Esophagus (tissue), 2 donors: ENCODE data around the gene TLE1. TPM values are rescaled to one million over a fixed set of nuclear protein-coding genes. Genes with fewer than 3 reads are reported as not detected.
"Not testable (repeated sequence)": the region's sequence is repeated elsewhere in the genome, so short reads cannot be mapped to it uniquely, and the experiment has no call there.

Experiments
- H3K27ac ChIP-seq, 2 donors: one replicate each; pipeline ENCODE4 v1.5.1; 2013; ENCODE audit warnings: low read depth in 2 of 2, mild to moderate bottlenecking in 2 of 2, inconsistent platforms in 1 of 2, low read length in 1 of 2, moderate library complexity in 1 of 2
- H3K27me3 ChIP-seq, 2 donors: one replicate each; pipeline ENCODE4 v1.6.1; 2013; ENCODE audit warnings: low read length in 2 of 2, control low read depth in 1 of 2, mild to moderate bottlenecking in 1 of 2; ENCODE audit not compliant: insufficient read depth in 2 of 2, control insufficient read depth in 1 of 2
- H3K36me3 ChIP-seq, 2 donors: one replicate each; pipeline ENCODE4 v1.6.1; 2013; ENCODE audit warnings: low read length in 1 of 2; ENCODE audit not compliant: control insufficient read depth in 2 of 2, insufficient read depth in 2 of 2
- H3K4me1 ChIP-seq, 2 donors: one replicate each; pipeline ENCODE4 v1.6.1; 2013; ENCODE audit warnings: low read length in 1 of 2; ENCODE audit not compliant: control insufficient read depth in 2 of 2, insufficient read depth in 2 of 2
- H3K4me3 ChIP-seq, 2 donors: one replicate each; pipeline ENCODE4 v1.5.1; 2013; ENCODE audit warnings: low read length in 2 of 2, mild to moderate bottlenecking in 2 of 2, low read depth in 1 of 2, moderate library complexity in 1 of 2
- H3K9me3 ChIP-seq, 2 donors: one replicate each; pipeline ENCODE4 v1.6.1; 2013; ENCODE audit warnings: mild to moderate bottlenecking in 2 of 2, low read depth in 1 of 2, low read length in 1 of 2, moderate library complexity in 1 of 2; ENCODE audit not compliant: control insufficient read depth in 2 of 2, insufficient read depth in 1 of 2
- WGBS, 2 donors: extraction: QIAGEN DNeasy Blood & Tissue Kit; methylation state at CpG; one replicate each; pipeline ENCODE4 v1.1.7; 2013; 5-methylcytosine and 5-hydroxymethylcytosine counted together
- polyA plus RNA-seq, 2 donors: library from polyadenylated mRNA; stranded (reverse); fragments of 200-250 nt; gene quantifications; one replicate each; pipeline ENCODE4 v1.2.3, GENCODE V29; 2013
- donor health status: healthy with polysubstance abuse.
- donor health status: Bipolar disorder and iron deficiency.

The TLE1 gene
- polyA plus RNA-seq, 2 donors: 11.1 to 14.7 TPM

DNA sequence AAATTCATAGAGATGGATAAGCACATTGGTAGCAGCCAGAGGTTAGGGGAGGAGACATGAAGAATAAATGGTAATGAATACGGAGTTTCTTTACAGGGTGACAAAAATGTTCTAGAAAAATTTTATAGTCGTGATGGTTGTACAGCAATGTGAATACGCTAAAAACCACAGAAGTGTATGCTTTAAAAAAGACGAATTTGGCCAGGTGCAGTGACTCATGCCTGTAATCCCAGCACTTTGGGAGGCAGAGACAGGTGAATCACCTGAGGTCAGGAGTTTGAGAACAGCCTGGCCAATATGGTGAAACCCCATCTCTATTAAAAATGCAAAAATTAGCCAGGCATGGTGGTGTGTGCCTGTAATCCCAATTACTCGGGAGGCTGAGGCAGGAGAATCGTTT, 44.8 kb downstream of the TLE1 start:
- H3K27ac ChIP-seq, H3K4me3 ChIP-seq, H3K36me3 ChIP-seq, H3K27me3 ChIP-seq, H3K4me1 ChIP-seq, H3K9me3 ChIP-seq: not testable (repeated sequence)
- WGBS, 2 donors: 66 to 79% methylated on average over 6 of the region's 6 CpGs

- peaks cover 0 to 5% of the 10 kb centered on the region in 2 donors for H3K36me3 ChIP-seq
- no peak overlapping the region for H3K4me3 ChIP-seq
- no peaks in the 10 kb centered on the region for H3K27me3 ChIP-seq
- H3K27ac ChIP-seq: no peak overlapping the region
- no peaks in the 10 kb centered on the region for H3K9me3 ChIP-seq
- H3K4me1 ChIP-seq: peaks cover 0 to 3% of the 10 kb centered on the region in 2 donors
- WGBS, 2 donors: 84 to 85% methylated on average over 1 of the region's 1 CpG
These were observed 52.1 kb downstream of the TLE1 start for GRCh38 chr9:81637276-81637675.

- H3K4me1 ChIP-seq: peaks cover 0 to 3% of the 10 kb centered on the region in 2 donors
- 82 to 90% methylated on average over 3 of the region's 3 CpGs for WGBS, 2 donors
- no peaks in the 10 kb centered on the region for H3K9me3 ChIP-seq
- no peak overlapping the region for H3K4me3 ChIP-seq
- H3K27me3 ChIP-seq: no peaks in the 10 kb centered on the region
- no peak overlapping the region for H3K27ac ChIP-seq
- H3K36me3 ChIP-seq: peaks cover 0 to 5% of the 10 kb centered on the region in 2 donors
These were observed 53.1 kb downstream of the TLE1 start for GRCh38 chr9:81636255-81636599.

DNA sequence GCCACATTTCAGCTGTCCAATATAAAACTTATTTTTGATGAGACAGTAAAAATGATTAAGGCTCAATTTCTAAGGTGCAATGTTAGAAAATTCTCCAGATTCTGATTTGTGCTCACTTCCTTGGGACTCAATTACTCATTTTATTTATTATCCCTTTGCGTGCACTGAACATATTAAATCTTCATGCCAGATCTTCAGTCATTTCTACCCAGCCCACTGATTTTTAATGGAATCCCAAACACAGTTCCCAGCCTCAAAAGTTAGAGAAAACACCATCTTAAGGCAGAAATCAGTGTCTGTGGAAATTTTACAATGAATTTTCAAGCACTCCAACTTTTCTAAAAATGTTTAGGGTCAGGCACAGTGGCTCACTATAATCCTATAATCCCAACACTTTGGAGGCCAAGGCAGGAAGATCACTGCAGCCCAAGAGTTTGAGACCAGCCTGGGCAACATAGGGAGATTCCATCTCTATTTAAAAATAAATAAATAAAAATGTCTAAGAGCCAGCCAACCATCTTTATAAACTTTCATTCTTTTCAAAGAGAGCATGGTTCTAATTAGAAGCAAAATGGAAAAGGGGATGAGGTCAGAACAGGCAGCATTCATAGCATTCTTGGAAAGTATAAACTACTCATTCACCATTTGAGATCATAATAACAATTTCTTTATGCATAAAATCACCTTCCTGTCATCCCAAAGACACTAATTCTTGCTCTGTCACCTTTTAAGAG, 53.7 kb downstream of the TLE1 start:
- no peaks in the 10 kb centered on the region for H3K27me3 ChIP-seq
- H3K4me3 ChIP-seq: no peak overlapping the region
- no peaks in the 10 kb centered on the region for H3K9me3 ChIP-seq
- peaks cover 0 to 3% of the 10 kb centered on the region in 2 donors for H3K4me1 ChIP-seq
- WGBS, 2 donors: 84 to 85% methylated on average over 1 of the region's 1 CpG
- H3K36me3 ChIP-seq: peaks cover 0 to 5% of the 10 kb centered on the region in 2 donors
- no peak overlapping the region for H3K27ac ChIP-seq

DNA sequence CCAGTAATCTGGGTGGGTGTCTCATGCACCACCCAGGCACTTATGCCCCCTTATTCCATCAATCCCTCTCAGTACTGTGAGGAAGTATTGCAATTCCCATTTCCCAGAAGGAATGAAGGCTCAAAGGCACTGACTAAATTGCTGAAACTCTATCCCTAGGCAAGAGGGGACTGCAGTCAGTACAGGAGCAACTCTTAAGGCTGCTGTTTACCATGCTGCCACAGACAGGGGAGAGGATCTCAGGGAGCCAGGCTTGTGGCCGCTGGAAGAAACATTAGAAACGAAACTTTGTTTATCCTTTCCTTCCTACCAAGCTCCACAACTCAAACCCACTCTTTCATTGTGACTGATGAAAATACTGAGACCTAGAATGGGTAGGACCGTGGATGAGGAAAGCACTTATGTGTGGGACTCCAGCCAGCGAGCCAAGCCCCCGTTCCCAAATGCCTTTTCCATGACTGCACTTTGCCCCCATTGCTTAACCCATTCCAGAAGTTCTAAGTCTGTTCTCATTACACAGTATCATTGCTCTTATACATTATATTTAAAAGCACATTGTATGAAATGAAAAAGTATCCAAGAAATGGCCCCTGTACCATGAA, 54.3 kb downstream of the TLE1 start:
- H3K36me3 ChIP-seq: peaks cover 0 to 5% of the 10 kb centered on the region in 2 donors
- 63 to 75% methylated on average over 5 of the region's 5 CpGs for WGBS, 2 donors
- no peak overlapping the region for H3K27ac ChIP-seq
- H3K4me3 ChIP-seq: no peak overlapping the region
- no peaks in the 10 kb centered on the region for H3K9me3 ChIP-seq
- H3K27me3 ChIP-seq: no peaks in the 10 kb centered on the region
- H3K4me1 ChIP-seq: peaks cover 0 to 3% of the 10 kb centered on the region in 2 donors

- Histone ChIP-seq H3K27me3 (no peaks in the 10 kb centered on the region), H3K36me3 (peaks cover 0 to 3% of the 10 kb centered on the region in 2 donors), H3K27ac (no peak overlapping the region), H3K9me3 (no peaks in the 10 kb centered on the region), H3K4me3 (no peak overlapping the region), H3K4me1 (peaks cover 0 to 3% of the 10 kb centered on the region in 2 donors)
- 74 to 90% methylated on average over 18 of the region's 18 CpGs for WGBS, 2 donors
These were observed 55.1 kb downstream of the TLE1 start for GRCh38 chr9:81633952-81634854.

DNA sequence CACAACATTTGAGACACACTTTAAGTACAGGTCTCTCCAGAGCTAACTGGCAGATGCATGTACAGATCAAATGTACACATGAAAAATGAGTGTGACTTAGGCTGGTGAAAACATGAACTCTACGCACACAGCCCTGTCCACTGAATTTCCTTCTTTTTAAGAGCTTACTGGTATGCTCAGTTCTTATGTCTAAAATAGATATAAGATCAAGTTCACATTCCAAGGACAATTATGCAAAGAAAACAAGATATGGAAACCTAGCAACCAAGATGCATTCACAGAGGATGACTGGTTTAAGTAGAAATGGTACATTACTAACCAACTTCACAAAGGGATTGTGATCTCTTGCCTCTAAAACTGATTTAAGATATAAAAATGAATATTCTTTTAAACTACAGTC, 56.7 kb downstream of the TLE1 start:
- H3K36me3 ChIP-seq: peaks cover 0 to 3% of the 10 kb centered on the region in 2 donors
- peaks cover 0 to 3% of the 10 kb centered on the region in 2 donors for H3K4me1 ChIP-seq
- no peak overlapping the region for H3K4me3 ChIP-seq
- no peaks in the 10 kb centered on the region for H3K27me3 ChIP-seq
- 90 to 95% methylated on average over 1 of the region's 1 CpG for WGBS, 2 donors
- H3K9me3 ChIP-seq: no peaks in the 10 kb centered on the region
- no peak overlapping the region for H3K27ac ChIP-seq

DNA sequence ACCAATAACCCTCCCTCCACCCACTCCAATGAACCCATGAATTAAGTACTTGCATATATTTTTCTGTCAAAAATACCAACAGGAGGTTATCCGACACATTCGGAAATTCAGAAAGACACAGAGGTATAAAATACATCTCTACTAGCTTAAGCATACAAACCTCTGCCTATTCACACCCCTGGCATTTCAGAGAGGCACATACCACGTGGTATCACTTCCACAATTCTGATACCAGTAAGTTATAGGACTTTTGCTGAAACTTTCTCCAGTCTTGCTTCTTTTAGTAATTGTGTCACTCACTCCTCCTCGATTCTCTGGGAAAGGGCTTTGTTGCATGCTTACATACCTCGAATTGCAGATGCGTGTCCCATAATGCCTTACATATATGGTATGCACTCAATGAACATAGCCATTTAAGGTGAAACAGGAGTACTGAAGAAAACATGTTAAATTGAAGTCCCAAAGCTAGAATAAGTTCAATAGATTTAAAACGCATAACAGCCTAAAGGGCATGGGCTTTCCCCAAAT, 58.1 kb downstream of the TLE1 start:
- WGBS, 2 donors: 84 to 89% methylated on average over 7 of the region's 7 CpGs
- H3K9me3 ChIP-seq: no peaks in the 10 kb centered on the region
- H3K4me1 ChIP-seq: peaks cover 0 to 2% of the 10 kb centered on the region in 2 donors
- peaks cover 0 to 3% of the 10 kb centered on the region in 2 donors for H3K36me3 ChIP-seq
- no peak overlapping the region for H3K27ac ChIP-seq
- no peak overlapping the region for H3K4me3 ChIP-seq
- H3K27me3 ChIP-seq: no peaks in the 10 kb centered on the region

GRCh38 chr9:81629440-81629839, 59.9 kb downstream of the TLE1 start:
- Histone ChIP-seq H3K27ac (no peak overlapping the region), H3K36me3 (peaks cover 0 to 3% of the 10 kb centered on the region in 2 donors), H3K4me3 (no peak overlapping the region), H3K9me3 (no peaks in the 10 kb centered on the region), H3K27me3 (no peaks in the 10 kb centered on the region), H3K4me1 (no peaks in the 10 kb centered on the region)
- 78 to 87% methylated on average over 2 of the region's 2 CpGs for WGBS, 2 donors
